GM18861 (cell line): ENCODE measurements around the gene CELF4.
"Not testable (repeated sequence)": the region's sequence is repeated elsewhere in the genome, so short reads cannot be mapped to it uniquely, and the experiment has no call there.

Experiments used
- ATAC-seq: cut with Tn5 transposase; IDR thresholded peaks from one replicate; pipeline ENCODE4 v1.9.1; 2021; ENCODE audit not compliant: unreplicated experiment

CELF4 gene

DNA sequence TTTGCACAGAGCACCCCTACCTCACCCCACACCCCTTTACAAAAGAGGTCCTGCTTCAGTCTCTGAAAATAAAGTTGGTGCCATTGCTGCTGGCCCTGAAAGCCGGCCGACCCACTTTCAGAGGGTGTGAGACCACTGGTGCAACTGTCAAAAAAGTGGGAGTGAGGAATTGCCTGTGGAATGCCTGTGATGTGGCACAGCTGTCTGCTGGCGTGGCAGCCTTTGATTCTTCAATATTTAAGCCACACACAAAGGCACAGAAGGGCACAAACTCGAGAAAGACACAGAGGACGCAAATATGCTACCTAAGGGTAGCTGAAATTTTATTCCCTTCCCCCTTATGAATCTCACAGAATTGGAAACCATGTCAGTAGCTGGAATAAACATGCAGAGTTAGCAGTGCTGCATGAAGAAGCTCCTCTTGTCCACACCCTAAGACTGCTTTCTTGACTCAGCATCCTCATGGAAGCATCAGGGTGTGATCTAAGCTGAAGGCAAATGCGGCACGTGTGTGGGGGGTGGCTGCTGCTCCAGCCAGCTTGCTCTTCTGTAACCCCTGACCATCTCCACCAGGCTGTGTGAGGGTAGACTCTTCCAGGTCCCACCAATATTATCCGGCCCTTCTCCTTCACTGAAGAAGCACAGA, 92.3 kb downstream of the CELF4 start:
- ATAC-seq = no peak

GRCh38 chr18:37471637-37472036, 94.0 kb downstream of the CELF4 start:
- no peak for ATAC-seq

DNA sequence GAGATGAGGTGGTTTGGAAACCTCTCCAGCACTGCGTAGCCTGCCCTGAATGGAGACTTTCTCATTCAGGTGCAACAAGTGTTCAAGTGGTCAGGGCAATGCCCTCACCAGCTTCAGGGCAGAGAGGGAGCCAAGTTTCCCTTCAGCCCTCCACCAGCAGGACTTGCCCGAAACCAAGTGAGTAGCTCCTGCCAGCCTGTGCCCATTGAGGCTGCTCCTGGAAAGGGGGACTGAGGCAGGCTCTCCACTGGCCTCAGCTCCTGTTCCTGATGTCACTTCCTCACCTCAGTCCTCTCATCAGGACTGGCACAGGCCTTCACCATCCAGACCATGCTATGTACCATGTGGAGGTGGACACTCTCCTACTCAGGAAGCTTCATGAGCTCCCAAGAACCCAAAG, 94.6 kb downstream of the CELF4 start:
- ATAC-seq = no peak

DNA sequence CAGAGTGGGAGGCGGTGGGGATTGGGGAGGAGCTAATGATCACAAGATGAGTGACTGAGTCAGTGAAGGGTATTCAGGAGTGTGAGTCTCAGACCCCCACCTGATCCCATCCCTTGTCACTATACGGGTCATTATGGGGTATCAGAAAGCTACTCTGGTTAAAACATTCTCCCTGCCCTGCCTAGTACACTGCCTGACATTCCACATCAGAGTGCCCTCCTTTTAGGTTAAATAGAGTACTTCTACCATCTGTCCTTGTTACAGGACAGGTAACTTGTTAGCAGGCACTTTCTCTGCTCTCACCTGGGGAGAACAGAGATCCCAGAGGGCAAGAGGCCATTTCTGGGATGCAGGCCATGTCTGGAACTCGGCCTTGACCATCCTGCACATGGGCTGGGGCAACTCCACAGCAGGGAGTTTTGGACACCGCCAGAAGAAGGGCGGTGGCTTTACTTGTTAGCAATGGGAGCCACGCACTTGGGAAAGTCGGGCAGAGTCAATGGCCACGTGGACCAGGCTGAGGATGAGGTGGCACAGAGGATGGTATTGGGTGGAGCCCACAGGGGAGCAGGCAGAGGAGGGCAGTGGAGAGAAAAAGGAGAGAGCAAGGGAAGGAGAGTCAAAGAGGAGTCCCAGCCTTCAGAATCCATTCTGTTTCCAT, 98.5 kb downstream of the CELF4 start:
- no peak for ATAC-seq

- no peak for ATAC-seq
Observed at GRCh38 chr18:37465958-37466357, 99.6 kb downstream of the CELF4 start.

GRCh38 chr18:37464257-37464656, 101.3 kb downstream of the CELF4 start:
- no peak for ATAC-seq

DNA sequence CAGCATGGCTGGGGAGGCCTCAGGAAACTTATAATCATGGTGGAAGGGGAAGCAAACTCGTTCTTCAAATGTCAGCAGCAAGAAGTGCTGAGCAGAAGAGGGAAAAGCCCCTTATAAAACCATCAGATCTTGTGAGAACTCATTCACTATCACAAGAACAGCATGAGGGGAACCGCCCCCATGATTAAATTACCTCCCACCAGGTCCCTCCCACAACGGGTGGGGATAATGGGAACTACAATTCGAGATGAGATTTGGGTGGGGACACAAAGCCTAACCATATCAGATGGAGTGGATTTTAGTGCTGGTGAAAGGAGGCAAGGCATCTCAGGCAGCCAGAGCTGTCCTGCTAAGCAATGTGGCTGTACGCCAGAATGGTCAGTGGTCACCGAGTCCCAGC, 104.3 kb downstream of the CELF4 start:
- not testable (repeated sequence) for ATAC-seq

DNA sequence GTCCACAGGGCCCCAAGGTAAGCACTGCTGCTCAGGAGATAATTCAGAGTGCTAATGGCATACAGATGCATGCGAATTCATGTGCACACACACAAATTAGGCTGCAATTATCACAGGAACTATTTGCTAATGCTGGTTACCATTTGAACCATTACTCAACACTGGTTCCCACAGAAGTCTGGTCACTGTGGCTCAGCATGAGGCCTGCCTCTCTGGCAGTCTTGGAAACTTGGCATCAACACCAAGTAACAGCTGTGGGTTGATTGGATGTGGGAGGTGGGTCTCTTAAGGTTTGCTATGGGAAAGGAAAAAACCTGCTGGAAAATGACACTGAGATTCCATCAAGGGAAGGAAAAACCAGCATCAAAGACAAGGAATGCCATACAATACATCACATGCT, 105.0 kb downstream of the CELF4 start:
- ATAC-seq = no peak

- no peak for ATAC-seq
Observed at GRCh38 chr18:37458697-37459096, 106.9 kb downstream of the CELF4 start.

- ATAC-seq = no peak
Observed at GRCh38 chr18:37457753-37458152, 107.8 kb downstream of the CELF4 start.

- no peak for ATAC-seq
Observed at GRCh38 chr18:37457341-37457740, 108.3 kb downstream of the CELF4 start.

GRCh38 chr18:37456873-37457272, 108.7 kb downstream of the CELF4 start:
- ATAC-seq = no peak

GRCh38 chr18:37456395-37456794, 109.2 kb downstream of the CELF4 start:
- no peak for ATAC-seq

GRCh38 chr18:37453752-37454151, 111.8 kb downstream of the CELF4 start:
- ATAC-seq = no peak

DNA sequence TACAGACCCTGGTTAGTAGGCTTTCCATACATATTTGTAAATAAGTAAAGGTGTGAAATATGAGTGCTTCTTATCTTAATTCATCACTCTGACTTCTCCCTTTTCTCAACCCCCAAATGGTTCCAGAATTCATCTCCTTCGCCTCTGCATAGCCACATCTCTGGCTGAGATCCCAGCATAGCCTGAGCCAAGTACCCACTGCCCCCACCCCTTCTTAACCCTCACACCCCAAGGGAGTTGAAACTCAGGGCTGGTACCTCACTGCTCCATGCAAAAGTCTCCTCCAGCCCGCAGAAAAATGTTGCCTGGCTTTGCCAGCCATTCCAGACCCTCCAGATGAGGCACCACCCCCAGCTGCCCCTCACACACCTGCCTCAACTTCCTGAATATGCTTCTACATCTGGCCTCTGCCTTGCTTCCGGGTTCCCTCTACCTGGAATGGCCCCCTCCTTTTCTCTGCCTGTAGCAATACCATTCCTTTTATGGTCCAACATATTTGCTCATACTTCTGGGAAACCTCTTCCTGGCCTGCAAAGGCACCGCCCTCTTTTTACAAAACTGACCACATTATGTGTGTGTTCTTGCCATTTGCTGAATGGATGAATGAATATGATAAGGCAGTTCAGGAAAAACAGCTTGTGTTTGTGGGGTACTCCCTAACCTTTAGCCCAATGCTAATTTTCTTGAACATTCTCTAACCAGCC, 112.8 kb downstream of the CELF4 start:
- no peak for ATAC-seq

DNA sequence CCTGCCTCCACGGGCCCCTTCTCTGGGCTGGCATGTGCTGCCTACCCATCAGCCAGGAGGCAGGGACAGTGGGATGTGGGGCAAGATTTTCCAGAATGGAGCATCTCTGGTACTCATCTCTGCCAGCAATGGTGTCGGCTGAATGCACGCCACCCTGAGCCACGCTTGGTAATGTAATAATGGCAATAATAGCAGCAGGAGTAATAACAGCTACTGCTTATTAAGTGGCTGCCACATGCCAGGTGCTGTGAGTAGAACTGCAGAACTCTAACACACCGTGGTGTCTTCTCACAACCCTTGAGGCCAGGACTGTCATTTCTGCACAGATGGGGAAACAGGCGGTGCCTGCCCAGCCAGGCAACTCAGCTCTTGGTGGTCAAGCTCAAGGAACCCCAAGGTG, 113.6 kb downstream of the CELF4 start:
- ATAC-seq = no peak

DNA sequence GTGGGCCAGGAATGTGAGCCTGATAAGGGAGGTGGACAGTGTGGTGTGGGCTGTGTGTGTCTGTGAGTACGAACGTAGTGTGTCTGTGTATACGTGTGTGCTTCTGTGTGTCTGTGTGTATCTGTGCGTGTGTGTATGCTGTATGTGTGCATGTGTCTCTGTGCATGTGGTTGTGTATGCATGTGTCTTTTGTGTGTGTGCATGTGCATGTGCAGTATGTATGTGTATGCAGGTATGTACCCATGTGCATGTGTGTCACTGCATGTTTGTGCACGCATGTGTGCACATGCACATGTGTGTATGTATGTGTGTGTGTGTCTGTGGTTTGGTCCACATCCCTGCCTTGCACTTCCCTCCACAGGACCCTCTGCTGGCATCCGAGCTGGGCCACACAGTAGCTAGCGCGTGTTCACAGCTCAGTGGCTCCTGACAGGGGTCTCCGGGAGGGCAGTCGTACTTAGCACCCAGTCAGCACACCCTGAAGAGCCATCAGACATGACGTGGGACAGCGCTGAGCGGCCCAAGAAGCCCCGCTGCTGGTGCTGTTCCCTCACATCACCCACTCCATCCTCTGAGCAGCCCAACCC, 114.3 kb downstream of the CELF4 start:
- no peak for ATAC-seq

- ATAC-seq = no peak
Observed at GRCh38 chr18:37450434-37451132, 115.0 kb downstream of the CELF4 start.

- ATAC-seq = no peak
Observed at GRCh38 chr18:37449618-37450017, 116.0 kb downstream of the CELF4 start.

DNA sequence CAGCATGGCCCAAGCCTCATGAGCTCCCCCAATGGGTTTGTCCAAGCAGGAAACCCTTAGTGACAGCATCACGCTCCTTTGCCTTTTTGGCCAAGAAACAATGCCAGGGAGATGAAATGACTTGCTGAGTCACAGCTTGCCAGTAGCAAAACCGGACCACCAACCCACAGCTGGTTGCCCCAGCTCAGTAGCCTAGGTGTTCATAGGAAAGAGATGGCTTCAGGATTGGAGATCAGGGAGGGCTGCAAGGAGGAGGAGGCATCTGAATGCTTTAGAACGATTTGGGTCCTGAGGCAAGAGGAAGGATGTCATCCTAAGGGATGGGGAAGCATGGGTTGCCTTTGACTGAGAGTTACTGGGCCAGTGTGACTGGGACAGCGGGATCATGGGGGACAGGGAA, 116.7 kb downstream of the CELF4 start:
- ATAC-seq = no peak
